DOHH2 (cell line): Measurements from ENCODE around the gene YBX2.

ENCODE experiments used
- H3F3A ChIP-seq: fragments of 200-600 bp; sonication (generic), shearing (Covaris generic); 2 replicates; pipeline ENCODE4 v1.6.0; 2016; ENCODE audit warnings: antibody characterized with exemption, mild to moderate bottlenecking; ENCODE audit not compliant: control insufficient read depth, insufficient read depth
- H3K27ac ChIP-seq: fragments of 200-600 bp; sonication (generic); 2 replicates; pipeline ENCODE4 v1.5.1; 2014; ENCODE audit warnings: low read depth, mild to moderate bottlenecking, low read length, moderate library complexity
- H3K27me3 ChIP-seq: fragments of 200-600 bp; sonication (generic); 2 replicates; pipeline ENCODE4 v1.6.1; 2014; ENCODE audit warnings: mild to moderate bottlenecking, low read length, mixed read lengths; ENCODE audit not compliant: control insufficient read depth
- H3K36me3 ChIP-seq: fragments of 200-600 bp; sonication (generic); 2 replicates; pipeline ENCODE4 v1.6.1; 2014; ENCODE audit warnings: mild to moderate bottlenecking, low read length, moderate library complexity, mixed read lengths; ENCODE audit not compliant: control insufficient read depth
- H3K4me1 ChIP-seq: fragments of 200-600 bp; sonication (generic); 2 replicates; pipeline ENCODE4 v1.6.1; 2014; ENCODE audit warnings: mild to moderate bottlenecking, low read length, mixed read lengths; ENCODE audit not compliant: control insufficient read depth
- H3K4me2 ChIP-seq: fragments of 200-600 bp; sonication (generic); 2 replicates; pipeline ENCODE4 v1.6.0; 2014; ENCODE audit warnings: mild to moderate bottlenecking, low read length, moderate library complexity
- H3K4me3 ChIP-seq: fragments of 200-600 bp; sonication (generic); 2 replicates; pipeline ENCODE4 v1.5.1; 2014; ENCODE audit warnings: mild to moderate bottlenecking, low read length, mixed read lengths
- H3K79me2 ChIP-seq: fragments of 200-600 bp; sonication (generic); 2 replicates; pipeline ENCODE4 v1.6.1; 2014; ENCODE audit warnings: mild to moderate bottlenecking, low read length, mixed read lengths; ENCODE audit not compliant: control insufficient read depth
- H3K9me2 ChIP-seq: fragments of 200-600 bp; sonication (generic); replicated peaks from 2 replicates; pipeline ENCODE4 v1.6.1; 2014; ENCODE audit warnings: mild to moderate bottlenecking, low read length, mixed read lengths; ENCODE audit not compliant: control insufficient read depth
- H3K9me3 ChIP-seq: fragments of 200-600 bp; sonication (generic); 2 replicates; pipeline ENCODE4 v1.6.1; 2014; ENCODE audit warnings: antibody characterized with exemption, low read length, mixed read lengths; ENCODE audit not compliant: control insufficient read depth, insufficient read depth
- H4K20me1 ChIP-seq: fragments of 200-600 bp; sonication (generic); 2 replicates; pipeline ENCODE4 v1.6.0; 2014; ENCODE audit warnings: low read depth, mild to moderate bottlenecking, antibody characterized with exemption, low read length, moderate library complexity; ENCODE audit not compliant: control insufficient read depth, insufficient read depth
- EZH2phosphoT487 ChIP-seq: fragments of 200-600 bp; sonication (generic); IDR thresholded peaks from 2 replicates; pipeline ENCODE4 v1.6.1; 2017; ENCODE audit warnings: borderline replicate concordance, mild to moderate bottlenecking, antibody characterized with exemption, low read length, moderate library complexity, mixed read lengths
- TF ChIP-seq, protein P1 (sequence below): fragments of 200-600 bp; sonication (generic); IDR thresholded peaks from one replicate; pipeline ENCODE4 v1.5.1; 2014; ENCODE audit warnings: antibody characterized with exemption, mild to moderate bottlenecking, low read depth, low read length; ENCODE audit not compliant: poor library complexity, severe bottlenecking

The YBX2 gene

DNA sequence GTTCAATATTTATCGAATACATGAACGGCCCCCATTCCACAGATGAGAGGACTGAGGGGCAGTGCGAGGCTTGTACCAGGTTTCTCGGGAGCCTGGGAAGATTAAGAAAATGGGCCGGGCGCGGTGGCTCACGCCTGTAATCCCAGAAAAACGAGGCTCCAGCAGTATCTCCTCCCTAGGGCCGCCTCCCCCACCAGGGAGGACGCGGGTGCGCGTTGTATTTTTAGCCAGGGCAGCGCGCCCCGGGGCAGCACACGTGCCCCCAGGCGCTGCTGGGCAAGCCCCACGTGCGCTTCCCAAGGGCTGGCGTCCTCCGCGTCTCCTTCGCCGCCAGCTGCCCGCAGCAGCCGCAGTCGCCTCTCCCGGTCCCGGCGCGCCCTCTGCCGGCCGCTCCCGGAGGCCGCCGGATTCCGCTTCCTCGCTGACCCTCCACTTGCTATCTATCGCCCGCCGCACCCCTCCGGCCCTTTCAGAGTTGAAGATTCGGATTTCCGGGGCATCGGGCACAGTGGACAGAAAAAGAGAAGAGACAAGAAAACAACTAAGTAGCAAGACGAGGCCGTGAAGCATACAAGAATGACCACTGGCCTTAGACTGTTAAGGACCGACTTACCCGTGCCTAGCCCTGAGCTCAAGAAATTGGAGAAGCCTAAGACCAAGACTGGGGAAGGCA, 1.9 kb upstream of the YBX2 start:
- Histone ChIP-seq H3K4me2 (peak overlapping the region; percentile 89), H3K9me2 (no peaks in the 10 kb centered on the region), H3K9me3 (no peaks in the 10 kb centered on the region), H3K27ac (no peak overlapping the region), H3K79me2 (no peaks in the 10 kb centered on the region), H3K27me3 (peaks cover 28% of the 10 kb centered on the region), H3F3A (0 out of 2 replicates have a peak, but pooled peaks cover 2% of the 10 kb centered on the region), H3K4me1 (peaks cover 23% of the 10 kb centered on the region), H4K20me1 (no peaks in the 10 kb centered on the region), H3K4me3 (peak overlapping the region; percentile 49), H3K36me3 (no peaks in the 10 kb centered on the region)
- TF ChIP-seq, protein P1, sequence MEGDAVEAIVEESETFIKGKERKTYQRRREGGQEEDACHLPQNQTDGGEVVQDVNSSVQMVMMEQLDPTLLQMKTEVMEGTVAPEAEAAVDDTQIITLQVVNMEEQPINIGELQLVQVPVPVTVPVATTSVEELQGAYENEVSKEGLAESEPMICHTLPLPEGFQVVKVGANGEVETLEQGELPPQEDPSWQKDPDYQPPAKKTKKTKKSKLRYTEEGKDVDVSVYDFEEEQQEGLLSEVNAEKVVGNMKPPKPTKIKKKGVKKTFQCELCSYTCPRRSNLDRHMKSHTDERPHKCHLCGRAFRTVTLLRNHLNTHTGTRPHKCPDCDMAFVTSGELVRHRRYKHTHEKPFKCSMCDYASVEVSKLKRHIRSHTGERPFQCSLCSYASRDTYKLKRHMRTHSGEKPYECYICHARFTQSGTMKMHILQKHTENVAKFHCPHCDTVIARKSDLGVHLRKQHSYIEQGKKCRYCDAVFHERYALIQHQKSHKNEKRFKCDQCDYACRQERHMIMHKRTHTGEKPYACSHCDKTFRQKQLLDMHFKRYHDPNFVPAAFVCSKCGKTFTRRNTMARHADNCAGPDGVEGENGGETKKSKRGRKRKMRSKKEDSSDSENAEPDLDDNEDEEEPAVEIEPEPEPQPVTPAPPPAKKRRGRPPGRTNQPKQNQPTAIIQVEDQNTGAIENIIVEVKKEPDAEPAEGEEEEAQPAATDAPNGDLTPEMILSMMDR, result peak; percentile 93
- TF ChIP-seq EZH2phosphoT487, result no peak

DNA sequence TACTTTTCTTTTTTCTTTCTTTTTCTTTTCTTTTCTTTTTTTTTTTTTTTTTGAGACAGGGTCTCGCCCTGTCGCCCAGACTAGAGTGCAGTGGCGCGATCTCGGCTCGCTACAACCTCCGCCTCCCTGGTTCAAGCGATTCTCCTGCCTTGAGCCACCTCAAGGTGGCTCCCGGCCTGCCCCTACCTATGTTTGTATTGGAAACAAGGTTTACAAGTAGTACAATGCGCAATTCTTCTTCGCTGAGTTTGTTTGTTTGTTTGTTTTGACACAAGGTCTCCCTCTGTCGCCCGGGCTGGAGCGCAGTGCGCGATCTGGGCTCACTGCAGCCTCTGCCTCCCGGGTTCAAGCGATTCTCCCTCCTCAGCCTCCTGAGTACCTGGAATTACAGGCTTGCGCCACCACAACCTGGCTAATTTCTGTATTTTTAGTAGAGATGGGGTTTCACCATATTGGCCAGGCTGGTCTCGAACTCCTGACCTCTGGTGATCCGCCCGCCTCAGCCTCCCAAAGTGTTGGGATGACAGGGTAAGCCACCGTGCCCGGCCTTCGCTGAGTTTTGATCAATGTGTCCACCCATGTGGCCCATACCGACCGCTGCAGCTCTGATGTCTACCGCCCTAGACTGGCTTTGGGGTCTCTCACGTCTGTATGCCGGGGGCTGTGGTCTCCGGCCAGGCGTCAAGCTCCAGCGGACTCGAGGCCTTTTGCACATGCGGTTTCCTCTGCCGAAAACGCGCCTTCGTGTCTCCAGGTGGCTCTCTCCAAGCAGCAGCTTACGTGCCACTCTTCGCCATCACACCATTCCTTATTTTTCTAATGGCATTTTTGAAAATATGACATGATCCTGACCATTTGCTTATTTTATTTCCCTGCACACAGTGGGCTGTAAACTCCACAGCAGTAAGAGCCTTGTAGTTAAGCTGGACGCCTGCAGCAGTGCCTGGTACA, 1.1 kb upstream of the YBX2 start:
- no peak overlapping the region for H3K27ac ChIP-seq
- peak overlapping the region; percentile 69 for H3K4me3 ChIP-seq
- no peaks in the 10 kb centered on the region for H3K36me3 ChIP-seq
- H3K4me1 ChIP-seq, result peaks cover 23% of the 10 kb centered on the region
- no peak for TF ChIP-seq EZH2phosphoT487
- TF ChIP-seq, protein P1, result no peak
- H3F3A ChIP-seq, result 0 out of 2 replicates have a peak, but pooled peaks cover 2% of the 10 kb centered on the region
- no peaks in the 10 kb centered on the region for H3K79me2 ChIP-seq
- H3K9me2 ChIP-seq, result no peaks in the 10 kb centered on the region
- peak overlapping the region; percentile 89 for H3K4me2 ChIP-seq
- H4K20me1 ChIP-seq, result no peaks in the 10 kb centered on the region
- H3K27me3 ChIP-seq, result peaks cover 36% of the 10 kb centered on the region
- H3K9me3 ChIP-seq, result no peaks in the 10 kb centered on the region

DNA sequence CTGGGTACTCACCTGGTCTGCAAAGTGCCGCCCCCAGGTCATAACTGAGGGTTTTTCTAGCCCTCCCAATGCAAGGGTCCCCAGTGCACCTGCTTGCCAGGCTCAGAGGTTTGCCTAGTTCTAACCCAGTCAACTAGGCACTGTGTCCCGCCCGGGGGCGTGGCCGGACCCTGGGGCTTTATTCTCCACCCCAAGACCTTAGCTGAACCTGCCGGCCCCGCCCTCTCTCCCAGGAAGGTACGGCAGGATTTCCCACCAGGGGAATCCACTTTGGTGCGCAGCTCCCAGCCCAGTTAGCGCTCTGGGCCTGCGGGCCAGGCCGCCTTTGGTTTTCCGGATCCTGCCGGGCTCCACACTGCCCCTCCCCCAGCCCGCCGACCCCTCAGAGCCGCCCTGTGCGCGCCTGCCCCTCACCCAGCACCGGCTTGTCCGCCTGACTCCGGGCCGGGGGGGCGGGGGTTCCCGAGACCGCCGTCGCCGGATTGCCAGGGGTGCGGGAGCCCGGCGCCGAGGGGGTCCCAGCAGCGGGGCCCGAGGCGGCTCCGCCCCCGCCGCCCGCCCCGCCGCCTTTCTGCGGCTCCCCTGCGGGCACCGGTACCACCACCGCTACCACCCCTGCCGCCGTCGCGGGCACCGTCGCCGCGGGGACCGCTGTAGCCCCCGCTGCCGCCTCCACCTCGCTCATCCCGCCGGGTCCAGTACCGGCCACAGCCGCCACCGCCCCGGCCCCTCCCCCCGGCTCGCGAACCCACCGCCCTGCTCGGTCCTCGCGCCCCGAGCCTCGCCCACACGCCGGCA, 424 bp downstream of the YBX2 start:
- H3K36me3 ChIP-seq, result no peaks in the 10 kb centered on the region
- no peak overlapping the region for H3K4me2 ChIP-seq
- H3F3A ChIP-seq, result 0 out of 2 replicates have a peak, but pooled peaks cover 2% of the 10 kb centered on the region
- no peaks in the 10 kb centered on the region for H4K20me1 ChIP-seq
- no peaks in the 10 kb centered on the region for H3K79me2 ChIP-seq
- H3K4me1 ChIP-seq, result peaks cover 23% of the 10 kb centered on the region
- H3K27me3 ChIP-seq, result peaks cover 47% of the 10 kb centered on the region
- no peak for TF ChIP-seq EZH2phosphoT487
- TF ChIP-seq, protein P1, result no peak
- no peak overlapping the region for H3K27ac ChIP-seq
- H3K9me2 ChIP-seq, result no peaks in the 10 kb centered on the region
- no peak overlapping the region for H3K4me3 ChIP-seq
- H3K9me3 ChIP-seq, result no peaks in the 10 kb centered on the region
